ENCODE results near the gene FAM221B. TPM values are rescaled to one million over a fixed set of nuclear protein-coding genes. Genes with fewer than 3 reads are reported as not detected.

Gene FAM221B
- total RNA-seq, 4 donors from 2014 or later, result not detected

DNA sequence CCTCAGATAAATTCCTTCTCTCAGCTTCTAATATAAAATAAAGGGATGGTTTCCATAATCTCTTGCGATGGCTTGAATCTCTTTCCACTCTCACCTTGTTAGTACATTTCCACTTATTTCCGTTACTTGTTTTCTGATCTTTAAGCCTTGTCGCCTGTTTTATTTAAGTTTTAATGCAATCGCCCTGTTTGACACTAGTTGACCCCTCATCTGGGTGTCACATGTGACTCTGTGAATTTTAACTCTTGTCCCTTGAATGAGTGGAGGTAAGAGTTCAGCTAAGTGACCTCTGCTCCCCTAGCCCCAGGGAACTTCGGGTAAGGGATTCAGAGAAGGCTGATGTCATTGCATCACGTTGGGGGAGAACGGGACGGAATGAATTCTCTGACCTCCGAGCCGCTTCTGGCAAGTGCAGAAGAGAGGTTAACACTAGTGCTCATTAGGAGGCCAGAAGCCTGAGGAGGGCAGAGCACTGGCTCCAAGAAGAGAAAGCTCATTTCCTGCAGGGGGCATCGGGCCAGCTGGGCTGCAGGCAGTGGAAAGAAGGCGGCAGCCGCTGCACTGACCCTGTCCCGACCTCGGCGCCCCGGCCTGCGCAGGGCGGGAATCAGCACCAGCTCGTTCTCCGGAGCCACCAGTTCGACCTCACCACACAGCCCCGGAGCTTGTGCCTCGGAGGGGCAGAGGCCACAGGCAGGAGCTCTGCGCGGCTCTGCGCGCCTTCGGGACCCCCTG lies 14.3 kb downstream of the FAM221B start:
- DNase-seq (ENCODE audit: low spot score in 2 of 2), result peak; percentile 85 to 86
- H3K27ac ChIP-seq, result peak overlapping the region; percentile 92
- no peaks in the 10 kb centered on the region for H3K9me3 ChIP-seq
- H3K4me1 ChIP-seq, result peaks cover 36% of the 10 kb centered on the region
- H3K36me3 ChIP-seq, result no peaks in the 10 kb centered on the region
- TF ChIP-seq, protein P1, sequence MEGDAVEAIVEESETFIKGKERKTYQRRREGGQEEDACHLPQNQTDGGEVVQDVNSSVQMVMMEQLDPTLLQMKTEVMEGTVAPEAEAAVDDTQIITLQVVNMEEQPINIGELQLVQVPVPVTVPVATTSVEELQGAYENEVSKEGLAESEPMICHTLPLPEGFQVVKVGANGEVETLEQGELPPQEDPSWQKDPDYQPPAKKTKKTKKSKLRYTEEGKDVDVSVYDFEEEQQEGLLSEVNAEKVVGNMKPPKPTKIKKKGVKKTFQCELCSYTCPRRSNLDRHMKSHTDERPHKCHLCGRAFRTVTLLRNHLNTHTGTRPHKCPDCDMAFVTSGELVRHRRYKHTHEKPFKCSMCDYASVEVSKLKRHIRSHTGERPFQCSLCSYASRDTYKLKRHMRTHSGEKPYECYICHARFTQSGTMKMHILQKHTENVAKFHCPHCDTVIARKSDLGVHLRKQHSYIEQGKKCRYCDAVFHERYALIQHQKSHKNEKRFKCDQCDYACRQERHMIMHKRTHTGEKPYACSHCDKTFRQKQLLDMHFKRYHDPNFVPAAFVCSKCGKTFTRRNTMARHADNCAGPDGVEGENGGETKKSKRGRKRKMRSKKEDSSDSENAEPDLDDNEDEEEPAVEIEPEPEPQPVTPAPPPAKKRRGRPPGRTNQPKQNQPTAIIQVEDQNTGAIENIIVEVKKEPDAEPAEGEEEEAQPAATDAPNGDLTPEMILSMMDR (IDR thresholded peaks at IDR 0.05), result peak in 1 of 2 donors; percentile 25
- TF ChIP-seq EP300 (IDR thresholded peaks at IDR 0.05), result no peak
- peak overlapping the region; percentile 72 for H3K4me3 ChIP-seq
- WGBS, result 11% methylated on average over 17 of the region's 29 CpGs
- H3K27me3 ChIP-seq, result no peaks in the 10 kb centered on the region

DNA sequence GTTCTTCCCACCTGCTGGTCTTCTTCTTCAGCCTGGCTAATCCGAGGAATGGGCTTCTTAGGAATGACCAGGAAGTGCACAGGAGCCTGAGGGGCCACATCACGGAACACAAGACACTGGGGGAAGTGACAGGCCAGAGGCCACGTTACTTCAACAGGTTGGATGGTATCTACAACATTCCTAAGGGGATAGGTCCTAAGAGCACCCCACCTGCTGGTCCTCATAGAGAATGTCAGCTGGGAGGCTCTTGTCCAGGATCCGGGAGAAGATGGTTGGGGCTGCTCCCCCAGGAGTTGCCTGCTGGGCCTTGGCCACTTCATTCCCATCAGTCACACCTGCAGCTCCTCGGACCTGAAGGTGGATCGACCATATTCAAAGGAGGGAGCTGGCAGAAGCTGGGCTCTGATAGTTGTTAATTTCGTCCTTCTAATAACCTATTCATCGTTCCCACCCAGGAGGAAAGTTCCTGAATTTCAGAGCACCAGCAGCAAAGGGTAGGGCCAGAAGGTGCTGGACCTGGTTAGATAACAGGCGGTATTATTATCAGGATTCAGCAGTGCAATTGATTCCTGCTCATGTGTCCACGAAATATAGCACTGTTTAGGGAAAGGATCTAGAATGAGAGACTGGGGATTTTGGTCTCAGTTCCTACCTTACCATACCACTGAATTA lies 15.0 kb downstream of the FAM221B start:
- Histone ChIP-seq H3K9me3 (no peaks in the 10 kb centered on the region), H3K27me3 (no peaks in the 10 kb centered on the region), H3K36me3 (peaks cover 3% of the 10 kb centered on the region), H3K4me3 (peak overlapping the region; percentile 72), H3K4me1 (peaks cover 36% of the 10 kb centered on the region), H3K27ac (peak overlapping the region; percentile 92)
- TF ChIP-seq EP300 (IDR thresholded peaks at IDR 0.05), result no peak
- TF ChIP-seq, protein P1 (IDR thresholded peaks at IDR 0.05), result peak in 1 of 2 donors; percentile 24
- TF ChIP-seq POLR2A (IDR thresholded peaks at IDR 0.05), result no peak
- no peak for TF ChIP-seq POLR2AphosphoS5 (IDR thresholded peaks at IDR 0.05)
- 81% methylated on average over 9 of the region's 10 CpGs for WGBS
- no peak for DNase-seq (ENCODE audit: low spot score in 2 of 2)

DNA sequence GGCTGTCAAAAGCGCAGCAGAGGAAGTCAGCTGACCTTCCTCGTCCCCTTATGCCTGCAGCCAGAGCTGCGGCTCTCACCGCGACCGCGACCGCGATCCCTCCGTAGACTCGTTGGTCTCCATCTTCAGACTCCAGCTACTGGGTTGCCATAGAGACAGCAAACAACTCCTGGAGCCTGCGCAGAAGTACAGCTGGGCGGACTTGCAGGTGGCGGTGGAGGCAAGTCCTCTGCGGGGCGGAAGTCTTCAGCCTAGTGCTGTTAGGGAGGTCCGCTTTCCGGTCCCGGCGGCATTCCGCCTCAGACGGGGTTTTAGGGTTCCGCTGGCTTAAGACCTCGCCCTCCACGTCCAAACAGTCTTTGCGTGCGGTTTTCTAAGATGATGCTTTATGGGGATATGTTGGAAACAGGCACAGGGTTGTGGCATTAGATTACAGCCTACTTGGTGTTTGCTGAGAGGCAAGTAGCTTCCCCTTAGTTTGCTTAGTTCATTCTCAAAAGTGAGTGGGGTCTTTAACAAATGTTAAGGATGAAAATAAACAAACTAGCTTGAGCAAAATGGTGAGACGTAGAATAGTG lies 16.4 kb downstream of the FAM221B start, which contains the start of gene SPAG8:
TSS of gene SPAG8 (minus strand) at position 238 of the 578 bp plus-strand sequence. CDS start at position 123, 115 bp downstream.
- H3K4me1 ChIP-seq, result peaks cover 36% of the 10 kb centered on the region
- no peak for TF ChIP-seq POLR2A (IDR thresholded peaks at IDR 0.05)
- TF ChIP-seq EP300 (IDR thresholded peaks at IDR 0.05), result no peak
- peak; percentile 95 to 96 for DNase-seq (ENCODE audit: low spot score in 2 of 2)
- WGBS, result 4% methylated on average over 13 of the region's 28 CpGs
- H3K27me3 ChIP-seq, result no peaks in the 10 kb centered on the region
- peaks cover 11% of the 10 kb centered on the region for H3K36me3 ChIP-seq
- H3K9me3 ChIP-seq, result no peaks in the 10 kb centered on the region
- peak within 1 kb of the TSS; percentile 62 for H3K27ac ChIP-seq
- peak within 1 kb of the TSS; percentile 55 for H3K4me3 ChIP-seq

DNA sequence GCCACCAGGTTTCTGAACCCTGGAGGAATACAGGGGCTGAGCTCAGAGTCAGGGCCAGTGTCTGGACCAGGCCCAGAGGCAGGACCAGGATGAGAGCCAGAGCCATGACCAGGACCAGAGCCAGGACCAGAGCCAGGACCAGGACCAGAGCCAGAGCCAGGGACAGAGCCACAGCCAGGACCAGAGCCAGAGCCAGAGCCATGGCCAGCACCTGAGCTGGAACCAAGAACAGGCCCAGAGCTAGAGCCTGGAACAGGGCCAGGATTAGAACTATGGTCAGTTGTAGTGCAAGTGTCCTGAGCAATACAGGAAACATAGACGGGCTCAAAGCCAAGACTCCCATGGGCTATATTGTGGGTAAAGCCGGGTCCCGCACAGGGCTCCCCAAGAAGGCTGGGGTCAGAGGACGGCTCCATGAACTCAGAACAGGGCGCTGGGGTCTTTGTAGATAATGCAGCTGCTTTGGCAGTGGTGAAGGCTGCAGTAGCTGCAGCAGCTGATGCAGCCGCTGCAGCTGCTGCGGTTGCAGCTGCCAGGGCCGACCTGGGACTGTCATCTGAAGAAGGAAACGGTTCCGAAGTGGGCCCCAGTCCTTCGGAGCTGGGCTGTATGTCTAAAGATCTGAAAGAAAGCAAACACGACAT lies 17.0 kb downstream of the FAM221B start:
- no peak for TF ChIP-seq POLR2AphosphoS5 (IDR thresholded peaks at IDR 0.05)
- TF ChIP-seq POLR2A (IDR thresholded peaks at IDR 0.05), result no peak
- TF ChIP-seq EP300 (IDR thresholded peaks at IDR 0.05), result no peak
- TF ChIP-seq, protein P1 (IDR thresholded peaks at IDR 0.05), result no peak
- H3K4me3 ChIP-seq, result peak overlapping the region; percentile 55
- peak in 1 of 2 donors; percentile 70 for DNase-seq (ENCODE audit: low spot score in 2 of 2)
- peaks cover 36% of the 10 kb centered on the region for H3K4me1 ChIP-seq
- H3K9me3 ChIP-seq, result no peaks in the 10 kb centered on the region
- H3K27ac ChIP-seq, result peak overlapping the region; percentile 62
- peaks cover 16% of the 10 kb centered on the region for H3K36me3 ChIP-seq
- 19% methylated on average over 7 of the region's 12 CpGs for WGBS
- H3K27me3 ChIP-seq, result no peaks in the 10 kb centered on the region

DNA sequence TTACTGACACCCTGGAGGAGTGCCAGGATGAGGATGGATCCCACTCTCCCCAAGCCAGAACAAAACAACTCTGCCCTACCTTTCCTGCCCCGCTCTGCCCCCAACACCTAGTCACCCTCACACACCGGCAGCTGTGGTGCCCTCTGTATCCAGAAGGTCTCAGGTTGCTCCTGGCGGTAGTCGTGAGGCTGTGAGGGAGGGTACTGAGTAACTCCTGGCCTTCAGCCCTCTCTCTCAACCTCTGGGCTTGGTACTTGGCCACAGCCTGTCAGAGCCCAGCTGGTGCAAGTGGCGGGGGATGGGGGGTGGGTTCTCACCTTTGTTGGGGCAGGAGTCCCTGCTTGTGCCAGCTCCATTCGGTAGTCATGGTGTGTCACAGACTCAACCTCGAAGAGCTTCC lies 18.4 kb downstream of the FAM221B start:
- no peak overlapping the region for H3K27ac ChIP-seq
- H3K9me3 ChIP-seq, result no peaks in the 10 kb centered on the region
- WGBS, result 95% methylated on average over 7 of the region's 7 CpGs
- peaks cover 32% of the 10 kb centered on the region for H3K4me1 ChIP-seq
- peaks cover 26% of the 10 kb centered on the region for H3K36me3 ChIP-seq
- DNase-seq (ENCODE audit: low spot score in 2 of 2), result peak in 1 of 2 donors; percentile 52
- TF ChIP-seq, protein P1 (IDR thresholded peaks at IDR 0.05), result no peak
- no peak for TF ChIP-seq POLR2A (IDR thresholded peaks at IDR 0.05)
- TF ChIP-seq POLR2AphosphoS5 (IDR thresholded peaks at IDR 0.05), result no peak
- TF ChIP-seq EP300 (IDR thresholded peaks at IDR 0.05), result no peak
- H3K27me3 ChIP-seq, result no peaks in the 10 kb centered on the region
- H3K4me3 ChIP-seq, result no peak overlapping the region
